ENCODE results near the gene ARHGAP6. TPM values are rescaled to one million over a fixed set of nuclear protein-coding genes. Genes with fewer than 3 reads are reported as not detected.

Gene ARHGAP6
- total RNA-seq, 6 experiments from 2014 or later: 0.38 to 1.2 (median 0.78) TPM

- intact Hi-C loops (cut with DNase I): no loop called here
- no peaks in the 10 kb centered on the region for H3K4me1 ChIP-seq
- H3K27ac ChIP-seq: no peak overlapping the region
- no peaks in the 10 kb centered on the region for H3K9me3 ChIP-seq
- ATAC-seq: no peak
- WGBS (ENCODE audit: insufficient coverage, low coverage, low lambda C conversion rate, missing lambda C conversion rate): 100% methylated on average over 1 of the region's 1 CpG
- no peak for DNase-seq
- TF ChIP-seq CTCF (IDR thresholded peaks at IDR 0.05): no peak
- no peak for TF ChIP-seq POLR2A (IDR thresholded peaks at IDR 0.05)
- no peak overlapping the region for H3K4me3 ChIP-seq
- no peaks in the 10 kb centered on the region for H3K36me3 ChIP-seq
- no peaks in the 10 kb centered on the region for H3K27me3 ChIP-seq
Observed at GRCh38 chrX:11089802-11090201, 575.9 kb downstream of the ARHGAP6 start.

Small RNAs within 50 kb of the gene (microRNA-seq; reads per million reads assigned to microRNA genes)
- gene MIR548AX: 0.64 to 1.2 reads per million in 2 donors

Small RNAs within 50 kb of the gene (small RNA-seq; reads per million reads assigned to genes)
- gene MIR548AX (0 reads per million in 2 experiments), gene RF00019 (0 reads per million in 2 experiments), gene RF02271 (0 reads per million in 2 experiments)

Other genes with a start within 250 kb of the ARHGAP6 start
- 10 to 100 TPM in 4 of 6 experiments, 1 to 10 TPM in 2; 6.4 to 15.7 (median 12.0) TPM for gene MSL3, start 92.3 kb upstream of the ARHGAP6 start, total RNA-seq